ENCODE data around the gene KCTD8. TPM values are rescaled to one million over a fixed set of nuclear protein-coding genes. Genes with fewer than 3 reads are reported as not detected.
A peak's percentile ranks its signal among the peaks of the same experiment; 100 is the strongest.

KCTD8 gene
- total and polyA plus RNA-seq, 11 donors: 0.15 to 2.9 (median 0.17) TPM; not detected in 8

DNA sequence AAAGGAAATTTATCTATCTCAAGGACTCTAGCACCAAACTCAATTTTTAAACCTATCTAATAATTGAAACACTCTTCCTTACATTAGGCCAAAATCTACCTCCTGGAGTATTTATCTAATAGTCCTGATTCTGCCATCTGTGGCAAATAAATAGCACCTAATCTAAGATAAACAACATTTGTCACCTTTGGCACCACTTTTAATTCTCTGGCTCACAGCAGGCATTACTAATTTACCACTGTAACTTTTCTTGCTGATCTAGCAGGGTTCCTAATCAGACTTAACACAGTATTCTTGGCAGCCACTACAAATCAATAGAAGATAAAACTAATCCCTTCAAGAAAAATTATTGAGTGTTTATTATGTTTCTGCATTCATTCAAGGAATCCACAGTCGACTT is 161.1 kb downstream of the KCTD8 start:
- Histone ChIP-seq H3K36me3 (no peaks in the 10 kb centered on the region), H3K4me3 (no peak overlapping the region), H3K27ac (no peak overlapping the region), H3K4me1 (no peaks in the 10 kb centered on the region), H3K9me3 (peaks cover 0 to 12% (median 0%) of the 10 kb centered on the region in 12 donors), H3K27me3 (no peaks in the 10 kb centered on the region)
- TF ChIP-seq, protein P1, sequence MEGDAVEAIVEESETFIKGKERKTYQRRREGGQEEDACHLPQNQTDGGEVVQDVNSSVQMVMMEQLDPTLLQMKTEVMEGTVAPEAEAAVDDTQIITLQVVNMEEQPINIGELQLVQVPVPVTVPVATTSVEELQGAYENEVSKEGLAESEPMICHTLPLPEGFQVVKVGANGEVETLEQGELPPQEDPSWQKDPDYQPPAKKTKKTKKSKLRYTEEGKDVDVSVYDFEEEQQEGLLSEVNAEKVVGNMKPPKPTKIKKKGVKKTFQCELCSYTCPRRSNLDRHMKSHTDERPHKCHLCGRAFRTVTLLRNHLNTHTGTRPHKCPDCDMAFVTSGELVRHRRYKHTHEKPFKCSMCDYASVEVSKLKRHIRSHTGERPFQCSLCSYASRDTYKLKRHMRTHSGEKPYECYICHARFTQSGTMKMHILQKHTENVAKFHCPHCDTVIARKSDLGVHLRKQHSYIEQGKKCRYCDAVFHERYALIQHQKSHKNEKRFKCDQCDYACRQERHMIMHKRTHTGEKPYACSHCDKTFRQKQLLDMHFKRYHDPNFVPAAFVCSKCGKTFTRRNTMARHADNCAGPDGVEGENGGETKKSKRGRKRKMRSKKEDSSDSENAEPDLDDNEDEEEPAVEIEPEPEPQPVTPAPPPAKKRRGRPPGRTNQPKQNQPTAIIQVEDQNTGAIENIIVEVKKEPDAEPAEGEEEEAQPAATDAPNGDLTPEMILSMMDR (IDR thresholded peaks at IDR 0.05): no peak
- TF ChIP-seq POLR2A (IDR thresholded peaks at IDR 0.05): no peak
- intact Hi-C loops (cut with DNase I): no loop called here
- 49 to 56% (median 54%) methylated on average over 1 of the region's 1 CpG for WGBS, 4 donors
- DNase-seq (no peak), ATAC-seq (no peak)

DNA sequence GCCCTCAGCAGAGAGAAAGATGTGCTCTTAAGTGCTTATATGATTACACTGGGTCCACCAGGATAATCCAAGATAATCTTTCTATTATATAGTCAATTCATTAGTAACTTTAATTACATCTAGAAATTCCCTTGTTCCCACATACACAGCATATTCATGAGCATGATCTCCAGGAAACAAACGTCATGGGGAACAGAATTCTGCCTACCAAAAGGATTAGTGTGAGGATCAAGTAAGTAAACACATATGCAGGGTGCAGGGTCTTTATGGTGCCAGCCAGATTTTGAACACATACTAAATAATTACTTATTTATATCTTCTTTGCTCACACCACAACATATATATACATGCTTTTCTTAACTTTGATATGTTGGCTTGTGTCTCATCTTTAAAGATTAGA is 169.1 kb downstream of the KCTD8 start:
- intact Hi-C loops (cut with DNase I): loop anchor here in 1 of 10 donors (10.0 kb wide), 1 partner anchor 445 kb away; no protein-coding TSS in a partner anchor
- DNase-seq (no peak), ATAC-seq (no peak)
- TF ChIP-seq, protein P1 (IDR thresholded peaks at IDR 0.05): no peak
- no peak for TF ChIP-seq POLR2A (IDR thresholded peaks at IDR 0.05)
- no peak overlapping the region for H3K4me3 ChIP-seq
- H3K36me3 ChIP-seq: no peaks in the 10 kb centered on the region
- WGBS, 4 donors: 32 to 39% (median 36%) methylated on average over 1 of the region's 1 CpG
- no peak overlapping the region for H3K27ac ChIP-seq
- no peaks in the 10 kb centered on the region for H3K27me3 ChIP-seq
- H3K4me1 ChIP-seq: no peaks in the 10 kb centered on the region
- peaks cover 0 to 3% (median 0%) of the 10 kb centered on the region in 12 donors for H3K9me3 ChIP-seq

DNA sequence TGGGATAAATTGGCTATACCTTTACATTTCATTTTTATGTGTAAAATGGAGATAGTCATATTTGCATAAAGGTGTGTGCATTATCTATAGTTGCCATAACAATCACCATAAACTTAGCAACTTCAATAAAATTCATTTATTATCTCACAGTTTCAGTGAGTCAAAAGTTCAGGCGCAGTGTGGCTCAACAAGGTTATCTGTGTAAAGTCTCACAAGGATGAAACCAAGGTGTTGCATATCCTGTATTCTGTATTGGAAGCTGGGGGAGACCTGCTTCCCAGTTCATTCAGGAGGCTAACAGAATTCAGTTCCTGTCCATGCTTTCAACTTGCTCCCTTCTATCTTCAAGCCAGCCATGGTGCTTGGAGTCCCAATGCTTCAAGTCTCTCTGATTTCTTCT is 169.5 kb downstream of the KCTD8 start:
- no peaks in the 10 kb centered on the region for H3K9me3 ChIP-seq
- intact Hi-C loops (cut with DNase I): loop anchor here in 1 of 10 donors (10.0 kb wide), 1 partner anchor 444 kb away; no protein-coding TSS in a partner anchor
- ATAC-seq: no peak
- H3K4me3 ChIP-seq: no peak overlapping the region
- WGBS, 4 donors: 87 to 93% (median 89%) methylated on average over 1 of the region's 1 CpG
- TF ChIP-seq, protein P1 (IDR thresholded peaks at IDR 0.05): no peak
- TF ChIP-seq POLR2A (IDR thresholded peaks at IDR 0.05): no peak
- no peak overlapping the region for H3K27ac ChIP-seq
- H3K27me3 ChIP-seq: no peaks in the 10 kb centered on the region
- H3K4me1 ChIP-seq: no peaks in the 10 kb centered on the region
- DNase-seq: no peak
- no peaks in the 10 kb centered on the region for H3K36me3 ChIP-seq

DNA sequence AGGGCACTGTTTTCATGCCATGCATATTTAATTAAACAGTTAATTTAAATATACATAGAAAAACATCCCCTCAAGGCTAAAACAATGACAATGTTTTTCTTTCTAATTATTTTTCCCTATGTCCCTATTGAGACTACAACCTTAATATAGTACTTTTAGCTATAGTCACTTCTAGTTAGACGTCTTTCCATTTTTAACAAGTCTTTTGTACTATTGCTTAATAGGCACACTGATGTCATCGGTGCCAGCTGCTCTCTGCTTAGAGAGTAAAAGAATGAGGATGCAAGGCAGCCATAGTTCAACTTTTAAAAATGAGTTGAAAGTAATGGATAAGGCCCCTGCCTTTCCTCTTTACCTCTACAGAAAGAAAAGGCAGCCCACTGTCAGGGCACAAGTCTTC is 191.1 kb downstream of the KCTD8 start:
- Histone ChIP-seq H3K9me3 (no peaks in the 10 kb centered on the region), H3K36me3 (no peaks in the 10 kb centered on the region), H3K27ac (no peak overlapping the region), H3K4me1 (no peaks in the 10 kb centered on the region), H3K4me3 (no peak overlapping the region), H3K27me3 (no peaks in the 10 kb centered on the region)
- no peak for TF ChIP-seq POLR2A (IDR thresholded peaks at IDR 0.05)
- TF ChIP-seq, protein P1 (IDR thresholded peaks at IDR 0.05): no peak
- peak in 1 of 5 donors; percentile 20 for DNase-seq
- ATAC-seq: no peak
- intact Hi-C loops (cut with DNase I): no loop called here
- WGBS, 4 donors: 62 to 75% (median 68%) methylated on average over 2 of the region's 2 CpGs
